ENCODE measurements around the gene SHROOM1. TPM values are rescaled to one million over a fixed set of nuclear protein-coding genes. Genes with fewer than 3 reads are reported as not detected.
A peak's percentile ranks its signal among the peaks of the same experiment; 100 is the strongest.

SHROOM1 gene
- total RNA-seq, 2 donors from 2014 or later: 5.4 to 8.0 TPM

DNA sequence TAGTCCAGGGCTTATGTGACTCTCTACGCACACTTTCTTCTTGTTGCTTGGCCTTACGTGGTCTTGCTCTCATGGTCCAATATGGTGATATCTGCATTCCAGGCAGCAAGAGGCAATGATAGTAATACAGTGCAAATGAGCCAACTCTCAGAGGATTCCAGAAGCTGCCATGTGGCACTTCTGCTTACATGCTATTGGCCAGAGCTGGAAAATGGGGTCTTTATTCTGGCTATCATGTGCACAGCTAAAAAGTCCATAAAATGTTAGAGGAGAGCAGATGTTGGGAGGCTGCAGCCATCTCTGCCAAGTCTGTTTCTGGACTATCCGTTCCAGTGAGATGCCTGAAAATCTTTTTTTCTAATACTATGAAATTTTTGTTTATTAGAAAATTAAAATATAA lies 50.5 kb downstream of the SHROOM1 start:
- Mint-ChIP-seq H3K36me3 (no peaks in the 10 kb centered on the region), H3K9me3 (no peaks in the 10 kb centered on the region), H3K27me3 (peaks cover 37 to 45% of the 10 kb centered on the region in 2 donors), H3K27ac (no peak overlapping the region), H3K4me3 (no peak overlapping the region), H3K4me1 (ENCODE audit: low read depth in 2 of 2) (peaks cover 8 to 18% of the 10 kb centered on the region in 2 donors)
- DNase-seq (ENCODE audit: low spot score) (no peak), ATAC-seq (no peak)

DNA sequence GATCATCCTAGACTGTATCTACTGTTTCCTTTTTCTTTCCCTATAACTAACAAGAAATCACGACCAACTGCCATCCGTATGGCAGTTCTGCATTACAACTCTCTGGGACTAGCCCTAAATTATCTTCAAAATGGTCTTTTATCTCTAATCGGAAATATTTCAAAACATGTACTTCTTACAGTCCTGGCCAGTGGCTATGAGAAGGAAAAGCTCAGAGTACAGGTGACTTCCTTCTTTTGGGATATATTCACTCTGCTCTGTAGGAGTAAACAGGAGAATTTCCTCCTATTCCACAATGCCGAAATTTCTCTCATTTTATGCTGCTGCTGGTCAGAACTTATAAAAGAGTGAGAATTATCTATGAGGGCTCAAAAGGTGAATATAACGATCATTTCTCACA lies 51.6 kb downstream of the SHROOM1 start:
- H3K9me3 Mint-ChIP-seq: no peaks in the 10 kb centered on the region

DNA sequence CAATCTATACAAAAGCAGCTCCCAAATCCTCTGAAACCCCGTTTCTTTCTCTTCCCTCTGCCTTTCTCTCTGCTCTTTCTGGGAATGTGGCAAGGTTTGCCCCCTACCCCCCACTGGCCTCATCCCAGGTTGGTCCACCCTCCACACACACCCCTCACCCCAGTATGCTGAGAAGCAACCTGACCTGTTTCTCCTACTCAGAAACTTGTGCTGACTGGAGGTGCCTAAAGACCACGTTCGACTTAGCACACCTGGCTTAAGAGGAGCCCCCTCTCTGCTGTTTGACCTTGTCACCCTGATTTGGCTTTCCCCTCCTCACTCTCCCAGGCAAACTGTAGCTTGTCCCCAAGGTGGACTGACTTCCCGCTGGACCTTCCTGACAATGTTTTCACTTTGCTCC lies 52.3 kb downstream of the SHROOM1 start:
- Mint-ChIP-seq H3K36me3 (no peaks in the 10 kb centered on the region), H3K4me3 (peak overlapping the region; percentile 77), H3K9me3 (no peaks in the 10 kb centered on the region), H3K4me1 (ENCODE audit: low read depth in 2 of 2) (peaks cover 12 to 18% of the 10 kb centered on the region in 2 donors), H3K27me3 (peaks cover 36 to 42% of the 10 kb centered on the region in 2 donors), H3K27ac (peak overlapping the region; percentile 19 to 72)
- DNase-seq (ENCODE audit: low spot score): no peak
- ATAC-seq: no peak

More for the DNA sequence above, 51.6 kb downstream of the SHROOM1 start:
- Mint-ChIP-seq H3K27me3 (peaks cover 36 to 42% of the 10 kb centered on the region in 2 donors), H3K36me3 (no peaks in the 10 kb centered on the region), H3K4me3 (peak overlapping the region; percentile 77), H3K27ac (no peak overlapping the region), H3K4me1 (ENCODE audit: low read depth in 2 of 2) (peaks cover 8 to 18% of the 10 kb centered on the region in 2 donors)
- no peak for DNase-seq (ENCODE audit: low spot score)
- no peak for ATAC-seq

DNA sequence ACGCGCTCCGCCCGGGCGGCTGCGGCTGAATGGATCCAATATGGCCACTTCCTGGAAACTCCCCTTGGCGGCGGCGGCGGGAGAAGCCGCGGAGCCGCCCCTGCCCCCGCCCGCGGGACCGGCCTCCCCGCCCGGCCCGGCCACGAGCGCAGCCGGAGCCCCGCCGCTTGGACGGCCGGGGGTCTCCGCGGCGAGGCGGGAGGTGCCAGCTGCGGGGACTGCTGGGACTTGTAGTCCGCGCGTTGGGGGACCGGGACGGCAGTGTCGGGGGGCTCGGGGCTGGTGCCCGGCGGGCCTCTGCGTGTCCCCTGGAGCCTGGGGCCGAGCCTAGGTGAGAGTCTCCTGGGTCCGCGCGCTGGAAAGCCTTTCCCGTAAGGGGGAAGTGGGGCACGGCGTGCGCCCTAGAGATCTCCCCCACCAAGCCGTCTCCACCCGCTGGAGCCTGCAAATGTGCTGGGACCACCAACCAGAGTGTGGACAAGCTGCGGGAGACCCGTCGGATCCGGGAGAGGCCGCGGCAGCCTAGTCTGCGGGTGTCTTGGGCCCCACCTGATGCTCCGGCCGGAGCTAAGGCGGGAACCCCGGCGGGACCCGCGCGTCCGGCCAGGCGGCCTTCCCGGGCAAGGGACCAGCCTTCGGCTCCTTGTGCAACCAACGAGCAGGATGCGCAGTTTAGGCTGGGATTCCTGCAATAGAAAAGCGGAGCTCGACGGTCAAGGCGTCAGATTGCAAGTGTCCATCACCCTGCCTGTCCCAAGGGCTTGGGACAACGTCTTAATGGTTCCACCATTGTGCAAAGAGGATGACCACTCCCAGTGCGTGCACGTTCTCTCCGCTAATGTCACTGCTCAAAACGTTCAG lies 53.0 kb downstream of the SHROOM1 start, which contains the start of gene SEPTIN8:
Gene SEPTIN8 (minus strand): TSS at position 31 of the 861 bp plus-strand sequence. CDS start 102 bp downstream, outside the sequence.
- Mint-ChIP-seq H3K36me3 (no peaks in the 10 kb centered on the region), H3K27ac (peak within 1 kb of the TSS; percentile 19 to 72), H3K4me1 (ENCODE audit: low read depth in 2 of 2) (peaks cover 12 to 18% of the 10 kb centered on the region in 2 donors), H3K9me3 (no peaks in the 10 kb centered on the region), H3K27me3 (peaks cover 36 to 42% of the 10 kb centered on the region in 2 donors), H3K4me3 (peak within 1 kb of the TSS; percentile 77)
- DNase-seq (ENCODE audit: low spot score) (peak; percentile 75), ATAC-seq (peak; percentile 82 to 84)

DNA sequence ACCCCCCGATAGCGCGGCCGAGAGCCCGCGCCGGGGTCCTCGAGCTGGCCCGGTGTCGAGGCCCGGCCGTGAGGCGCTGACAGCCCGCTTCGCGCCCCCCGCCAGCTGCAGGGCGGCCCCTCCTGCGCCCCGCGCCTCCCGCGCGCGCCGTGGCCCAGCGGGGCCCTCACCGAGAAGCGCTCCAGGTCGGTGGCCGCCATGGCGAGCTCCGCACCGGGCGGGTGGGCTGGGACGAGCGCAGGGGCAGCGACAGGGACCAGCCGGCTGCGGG lies 53.6 kb downstream of the SHROOM1 start:
- Mint-ChIP-seq H3K27me3 (peaks cover 31 to 36% of the 10 kb centered on the region in 2 donors), H3K27ac (no peak overlapping the region), H3K36me3 (no peaks in the 10 kb centered on the region), H3K4me1 (ENCODE audit: low read depth in 2 of 2) (peaks cover 12 to 18% of the 10 kb centered on the region in 2 donors), H3K9me3 (no peaks in the 10 kb centered on the region), H3K4me3 (no peak overlapping the region)
- DNase-seq (ENCODE audit: low spot score) (no peak), ATAC-seq (no peak)

DNA sequence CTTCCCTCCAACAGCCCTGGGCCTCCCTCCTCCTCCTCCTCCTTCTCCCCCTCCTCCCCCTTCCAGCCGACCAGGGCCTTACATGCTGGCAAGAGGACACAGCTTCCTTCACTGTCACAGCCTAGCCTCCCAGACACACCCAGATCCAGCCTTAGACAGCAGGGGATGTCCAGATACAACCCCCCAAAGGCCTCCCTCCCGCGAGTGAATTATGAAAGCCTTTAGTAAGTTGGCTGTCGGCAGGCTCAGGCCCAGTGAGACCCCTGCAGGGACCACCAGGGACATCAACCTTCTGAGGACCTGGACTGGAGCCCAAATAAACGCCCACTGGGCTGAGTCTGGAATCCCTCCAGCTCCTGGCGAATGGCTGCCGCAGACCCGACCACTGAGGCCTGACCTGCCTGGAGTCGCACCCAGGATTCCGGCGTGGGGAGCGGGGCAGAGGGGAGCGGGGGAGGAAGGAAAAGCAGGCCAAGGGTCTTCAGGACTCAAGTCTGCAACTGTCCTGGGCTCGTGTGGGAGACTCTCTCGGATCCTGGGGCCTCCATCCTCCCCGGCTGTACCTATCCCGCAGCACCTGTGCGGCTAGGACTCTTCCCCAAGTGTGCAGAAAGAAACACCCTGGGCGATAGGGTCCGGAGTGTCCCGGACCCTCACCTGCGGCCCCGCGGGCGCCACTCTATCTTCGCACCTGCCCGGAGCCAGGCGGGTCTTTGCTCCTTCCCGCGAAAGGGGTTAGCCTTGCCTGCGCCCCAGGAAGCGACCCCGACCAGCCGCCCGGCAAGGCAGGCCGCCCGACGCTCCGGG lies 54.1 kb downstream of the SHROOM1 start:
- H3K4me1 Mint-ChIP-seq (ENCODE audit: low read depth in 2 of 2): peaks cover 12 to 18% of the 10 kb centered on the region in 2 donors
- ATAC-seq (peak in 1 of 2 donors; percentile 7), DNase-seq (ENCODE audit: low spot score) (no peak)
- peak overlapping the region; percentile 44 for H3K4me3 Mint-ChIP-seq
- peaks cover 26 to 31% of the 10 kb centered on the region in 2 donors for H3K27me3 Mint-ChIP-seq
- H3K36me3 Mint-ChIP-seq: no peaks in the 10 kb centered on the region
- no peaks in the 10 kb centered on the region for H3K9me3 Mint-ChIP-seq
- H3K27ac Mint-ChIP-seq: no peak overlapping the region

DNA sequence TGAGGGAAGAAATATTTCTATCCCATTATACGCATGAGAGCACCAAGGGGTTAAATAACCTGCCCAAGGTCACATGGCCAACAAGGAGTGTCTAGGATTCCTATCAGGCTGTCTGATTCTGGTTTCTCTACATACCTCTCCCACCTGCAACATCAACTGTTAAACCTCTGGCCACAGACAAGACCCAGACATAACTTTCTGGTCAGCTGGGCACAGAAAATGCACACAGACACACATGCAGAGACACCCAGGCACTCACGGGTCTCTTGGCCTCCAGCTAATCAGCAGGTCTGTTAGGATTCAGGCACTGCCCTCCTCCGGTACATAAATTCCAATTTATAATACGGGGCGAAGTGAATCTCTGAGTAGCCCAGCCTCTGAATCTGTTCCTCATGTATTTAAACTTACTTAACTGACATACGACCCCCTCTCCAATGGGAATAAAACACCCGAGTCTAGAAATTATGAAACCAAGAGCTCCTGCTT lies 54.9 kb downstream of the SHROOM1 start:
- no peak for DNase-seq (ENCODE audit: low spot score)
- peaks cover 20 to 23% of the 10 kb centered on the region in 2 donors for H3K27me3 Mint-ChIP-seq
- H3K9me3 Mint-ChIP-seq: no peaks in the 10 kb centered on the region
- no peak for ATAC-seq
- no peak overlapping the region for H3K27ac Mint-ChIP-seq
- H3K4me1 Mint-ChIP-seq (ENCODE audit: low read depth in 2 of 2): peaks cover 12 to 18% of the 10 kb centered on the region in 2 donors
- no peaks in the 10 kb centered on the region for H3K36me3 Mint-ChIP-seq
- peak overlapping the region; percentile 54 for H3K4me3 Mint-ChIP-seq

DNA sequence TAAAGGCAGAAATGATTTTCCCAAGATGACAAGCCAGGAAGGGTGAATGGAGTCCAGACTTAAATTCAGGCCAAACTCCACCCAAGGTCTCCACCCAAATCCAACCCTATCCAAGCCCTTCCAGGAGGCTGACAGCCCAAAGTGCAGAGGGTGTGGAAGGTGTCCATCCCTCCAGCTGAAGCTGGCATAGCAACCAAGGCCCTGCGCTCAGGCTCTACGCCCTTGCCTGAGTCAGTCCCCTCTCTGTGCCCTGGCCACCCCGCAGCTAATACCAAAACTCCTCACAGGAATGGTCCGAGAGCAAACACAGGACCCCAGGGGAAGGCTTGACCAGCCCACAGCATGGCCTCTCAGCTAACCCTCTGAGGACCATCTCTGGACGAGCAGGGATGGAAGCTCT lies 55.6 kb downstream of the SHROOM1 start:
- Mint-ChIP-seq H3K27ac (no peak overlapping the region), H3K4me1 (ENCODE audit: low read depth in 2 of 2) (peaks cover 12 to 18% of the 10 kb centered on the region in 2 donors), H3K27me3 (peaks cover 18 to 20% of the 10 kb centered on the region in 2 donors), H3K36me3 (no peaks in the 10 kb centered on the region), H3K4me3 (no peak overlapping the region), H3K9me3 (no peaks in the 10 kb centered on the region)
- DNase-seq (ENCODE audit: low spot score) (no peak), ATAC-seq (no peak)

DNA sequence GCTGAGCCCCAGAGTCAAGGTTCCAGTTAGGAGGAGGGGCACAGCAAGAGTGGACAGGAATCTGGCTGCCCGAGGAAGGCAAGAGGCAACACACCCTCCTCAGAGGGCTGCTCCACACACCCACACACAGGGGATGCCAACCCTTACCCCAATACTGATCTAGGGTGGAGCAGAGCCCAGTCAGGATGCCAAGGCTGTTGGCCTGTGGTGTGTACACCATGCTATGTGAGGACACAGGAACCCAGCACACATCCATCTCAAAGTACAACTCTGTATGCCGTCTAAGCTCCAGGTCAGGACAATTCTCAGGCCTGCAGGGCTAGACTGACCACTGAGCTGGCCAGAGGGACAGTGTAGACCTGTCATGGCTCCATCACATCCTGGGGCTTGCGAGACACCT lies 56.0 kb downstream of the SHROOM1 start:
- Mint-ChIP-seq H3K4me1 (ENCODE audit: low read depth in 2 of 2) (peaks cover 12 to 18% of the 10 kb centered on the region in 2 donors), H3K36me3 (no peaks in the 10 kb centered on the region), H3K4me3 (no peak overlapping the region), H3K27ac (no peak overlapping the region), H3K9me3 (no peaks in the 10 kb centered on the region), H3K27me3 (peaks cover 15% of the 10 kb centered on the region in 2 donors)
- ATAC-seq (no peak), DNase-seq (ENCODE audit: low spot score) (no peak)

DNA sequence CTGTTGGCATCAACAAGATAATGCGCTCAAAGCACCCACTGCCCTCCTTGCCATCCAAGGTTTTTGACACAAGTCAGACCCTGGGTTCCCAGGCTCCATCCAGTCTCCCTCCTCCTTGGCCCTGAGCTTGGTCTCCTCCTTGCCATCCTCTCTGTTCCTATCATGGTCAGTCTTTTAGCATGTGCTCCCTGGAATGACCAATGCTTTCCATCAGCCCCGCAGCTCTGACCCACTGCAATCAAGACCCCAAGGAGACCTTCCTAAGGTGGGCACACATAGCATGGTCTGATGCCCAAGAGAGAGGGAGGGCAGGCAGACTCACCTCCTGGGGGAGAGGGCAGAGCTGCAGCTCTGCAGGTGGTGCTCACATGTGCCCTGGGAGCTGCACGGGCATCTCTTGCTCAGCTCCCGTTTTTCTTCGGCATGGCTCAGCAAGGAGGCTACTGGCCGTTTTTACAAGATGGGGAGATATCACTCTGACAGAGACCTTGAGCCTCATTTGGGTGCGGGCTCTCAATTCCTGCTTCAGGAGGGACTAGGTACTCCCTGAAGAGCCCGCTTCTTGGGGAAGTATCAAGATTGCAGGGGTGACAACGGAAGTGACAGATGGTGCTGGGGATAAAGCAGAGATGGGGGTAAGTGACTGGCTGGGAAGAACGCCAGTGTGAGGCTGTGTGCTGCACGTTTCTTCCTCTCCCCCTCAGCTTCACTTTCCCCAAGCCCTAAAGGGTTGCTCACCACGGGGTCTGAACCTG lies 56.7 kb downstream of the SHROOM1 start:
- Mint-ChIP-seq H3K4me1 (ENCODE audit: low read depth in 2 of 2) (peaks cover 12 to 16% of the 10 kb centered on the region in 2 donors), H3K27me3 (peaks cover 9% of the 10 kb centered on the region in 2 donors), H3K27ac (no peak overlapping the region), H3K9me3 (no peaks in the 10 kb centered on the region), H3K4me3 (no peak overlapping the region), H3K36me3 (no peaks in the 10 kb centered on the region)
- ATAC-seq: no peak
- no peak for DNase-seq (ENCODE audit: low spot score)

DNA sequence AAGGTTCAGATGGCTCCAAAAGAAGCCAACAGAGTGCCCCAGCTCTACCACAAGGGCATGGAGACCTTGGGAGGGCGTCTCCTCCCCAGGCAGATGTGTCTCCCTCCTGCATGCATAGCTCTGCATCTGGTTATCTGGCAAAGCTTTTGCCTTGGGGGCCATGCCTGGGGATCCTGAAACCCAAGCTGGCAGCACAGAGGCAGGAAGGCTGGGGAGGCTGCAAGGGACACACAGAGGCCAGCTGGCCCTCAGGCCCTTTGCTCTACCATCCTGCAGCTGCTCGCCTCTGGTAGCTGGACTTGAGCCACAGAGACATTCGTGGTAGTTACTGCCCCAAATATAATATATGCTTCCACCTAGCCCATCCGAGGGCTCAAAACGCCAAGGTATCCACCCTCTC lies 57.3 kb downstream of the SHROOM1 start:
- Mint-ChIP-seq H3K4me3 (no peak overlapping the region), H3K27ac (no peak overlapping the region), H3K9me3 (no peaks in the 10 kb centered on the region), H3K4me1 (ENCODE audit: low read depth in 2 of 2) (peaks cover 8 to 14% of the 10 kb centered on the region in 2 donors), H3K27me3 (peaks cover 2 to 3% of the 10 kb centered on the region in 2 donors), H3K36me3 (no peaks in the 10 kb centered on the region)
- DNase-seq (ENCODE audit: low spot score) (no peak), ATAC-seq (no peak)

DNA sequence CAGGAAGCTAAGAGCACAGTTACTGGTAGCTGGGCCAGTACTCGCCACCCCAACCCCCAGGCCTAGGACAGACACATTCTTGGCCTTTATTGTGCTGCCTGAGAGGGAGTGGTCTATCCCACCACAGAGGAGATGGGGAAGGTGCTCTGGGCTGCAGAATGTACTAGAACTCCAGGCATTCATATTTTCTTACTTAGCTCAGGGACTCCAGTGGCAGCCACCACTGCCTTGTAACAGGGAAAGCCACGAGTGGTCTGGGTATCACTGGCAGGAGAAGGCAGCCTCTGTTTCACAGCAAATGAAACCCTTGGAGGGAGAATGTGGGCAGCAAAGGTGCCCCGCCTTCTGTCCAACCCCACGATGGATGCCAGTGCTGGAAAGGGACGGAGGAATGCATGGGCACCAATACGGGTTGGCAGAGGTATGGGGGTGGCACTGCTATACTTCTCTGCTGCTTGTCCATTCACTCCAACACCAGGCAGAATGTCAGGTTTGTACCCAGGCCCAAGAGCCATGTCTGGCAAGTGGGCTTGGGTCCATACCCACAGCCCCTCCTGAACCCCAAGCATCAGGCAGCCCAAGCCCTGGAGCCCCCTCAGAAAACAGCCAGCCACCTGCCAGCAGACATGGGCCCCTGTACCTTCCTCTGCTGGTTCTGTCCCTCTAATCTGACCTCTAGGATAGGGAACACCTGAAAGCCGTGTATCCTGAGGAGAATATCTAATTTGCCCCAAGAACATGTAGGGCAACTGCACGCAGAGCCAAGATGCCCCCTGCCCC lies 58.0 kb downstream of the SHROOM1 start:
- H3K27ac Mint-ChIP-seq: no peak overlapping the region
- H3K27me3 Mint-ChIP-seq: no peaks in the 10 kb centered on the region
- H3K9me3 Mint-ChIP-seq: no peaks in the 10 kb centered on the region
- DNase-seq (ENCODE audit: low spot score): no peak
- peaks cover 4 to 11% of the 10 kb centered on the region in 2 donors for H3K4me1 Mint-ChIP-seq (ENCODE audit: low read depth in 2 of 2)
- no peak overlapping the region for H3K4me3 Mint-ChIP-seq
- no peaks in the 10 kb centered on the region for H3K36me3 Mint-ChIP-seq
- no peak for ATAC-seq
